Fibroblast of pulmonary artery (primary cell): Measurements from ENCODE around the gene MVB12B.

Experiments
- DNase-seq: peaks from one replicate; pipeline ENCODE4 v3.0.0-alpha.2; 2010; ENCODE audit warnings: low read depth
- H3K4me3 ChIP-seq: replicated peaks from 2 replicates; pipeline ENCODE4 v1.5.1; 2011; ENCODE audit warnings: low read depth, mild to moderate bottlenecking, control low read depth, low read length, moderate library complexity
- CTCF ChIP-seq: IDR thresholded peaks from 2 replicates; pipeline ENCODE4 v1.5.1; 2011; ENCODE audit warnings: mild to moderate bottlenecking, control low read depth, low read length, inconsistent platforms; ENCODE audit errors: missing control alignments

Gene MVB12B

DNA sequence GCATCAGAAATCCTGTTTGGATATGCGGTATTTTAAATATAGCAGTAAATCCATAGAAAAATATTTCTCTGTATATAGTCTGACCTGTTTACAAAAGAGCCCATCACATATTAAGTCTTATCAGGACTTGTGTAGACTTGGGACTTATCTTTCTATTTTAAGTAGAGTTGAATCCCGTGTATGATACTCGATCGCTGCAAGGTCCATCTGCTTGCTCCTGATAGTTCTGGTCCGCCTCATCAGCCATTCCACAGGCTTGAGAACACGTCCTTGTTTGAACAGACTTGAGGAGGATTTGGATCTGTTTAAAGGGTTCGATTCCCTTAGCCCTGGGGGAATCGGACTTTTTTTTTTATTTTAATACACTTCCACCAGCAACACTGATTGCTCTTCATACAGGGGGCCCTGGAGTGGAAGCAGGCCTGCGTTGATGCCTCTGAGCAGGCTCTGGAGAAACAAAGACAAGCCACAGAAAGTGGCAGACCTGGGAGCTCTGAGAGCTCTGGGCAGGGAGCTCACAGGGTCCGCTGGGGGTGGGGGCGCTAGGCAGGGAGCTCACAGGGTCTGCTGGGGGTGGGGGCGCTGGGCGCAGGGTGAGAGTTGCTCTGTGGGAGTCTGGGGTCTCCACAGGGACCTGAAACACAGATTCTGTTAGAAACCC, 112.2 kb downstream of the MVB12B start:
- no peak for TF ChIP-seq CTCF
- no peak for DNase-seq
- H3K4me3 ChIP-seq, result no peak overlapping the region

- TF ChIP-seq CTCF, result no peak
- peak; percentile 31 for DNase-seq
- H3K4me3 ChIP-seq, result no peak overlapping the region
Measured at GRCh38 chr9:126439402-126439765, 112.8 kb downstream of the MVB12B start.

- no peak overlapping the region for H3K4me3 ChIP-seq
- no peak for TF ChIP-seq CTCF
- DNase-seq, result no peak
Measured at GRCh38 chr9:126439883-126440653, 113.4 kb downstream of the MVB12B start.

DNA sequence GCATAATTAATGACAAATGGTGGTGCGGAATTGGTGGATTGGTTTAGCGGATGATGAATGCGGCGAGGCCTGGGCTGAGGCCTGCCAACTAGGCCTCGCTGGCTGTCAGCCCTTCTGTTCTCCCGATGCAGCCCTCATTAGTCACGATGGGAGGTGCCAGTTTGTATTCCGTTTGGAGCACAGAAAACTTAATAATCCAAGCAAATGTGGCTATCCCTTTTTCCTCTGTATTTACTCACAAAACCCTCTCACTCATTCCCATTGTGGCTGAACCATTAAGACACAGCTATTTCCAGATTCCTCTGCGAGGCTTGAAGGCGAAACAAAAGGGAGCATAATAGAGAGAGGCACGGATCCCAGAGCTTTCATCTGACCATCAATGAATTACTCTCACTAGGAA, 114.3 kb downstream of the MVB12B start:
- TF ChIP-seq CTCF, result no peak
- DNase-seq, result peak; percentile 4
- no peak overlapping the region for H3K4me3 ChIP-seq

- no peak for TF ChIP-seq CTCF
- no peak for DNase-seq
- H3K4me3 ChIP-seq, result no peak overlapping the region
Measured at GRCh38 chr9:126442636-126443035, 116.0 kb downstream of the MVB12B start.

DNA sequence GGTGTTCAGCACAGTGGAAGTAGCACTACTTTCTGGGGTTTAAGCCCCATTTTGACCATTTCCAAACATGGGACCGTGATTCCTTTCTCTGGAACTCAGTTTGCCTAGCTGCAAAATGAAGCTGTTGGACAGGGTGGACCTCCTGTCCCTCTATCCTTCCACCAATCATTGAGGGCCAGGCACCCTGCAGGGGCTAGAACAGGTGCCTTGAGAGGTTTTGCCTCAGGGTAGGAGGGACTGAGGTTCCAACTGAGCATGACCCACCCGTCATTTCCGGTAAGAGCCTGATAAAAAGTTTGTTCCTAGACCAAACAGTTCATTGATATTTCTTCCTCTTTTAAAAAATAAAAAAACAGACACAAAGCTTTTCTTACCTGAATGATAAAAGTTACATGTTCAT, 116.5 kb downstream of the MVB12B start:
- TF ChIP-seq CTCF, result no peak
- no peak overlapping the region for H3K4me3 ChIP-seq
- DNase-seq, result no peak

DNA sequence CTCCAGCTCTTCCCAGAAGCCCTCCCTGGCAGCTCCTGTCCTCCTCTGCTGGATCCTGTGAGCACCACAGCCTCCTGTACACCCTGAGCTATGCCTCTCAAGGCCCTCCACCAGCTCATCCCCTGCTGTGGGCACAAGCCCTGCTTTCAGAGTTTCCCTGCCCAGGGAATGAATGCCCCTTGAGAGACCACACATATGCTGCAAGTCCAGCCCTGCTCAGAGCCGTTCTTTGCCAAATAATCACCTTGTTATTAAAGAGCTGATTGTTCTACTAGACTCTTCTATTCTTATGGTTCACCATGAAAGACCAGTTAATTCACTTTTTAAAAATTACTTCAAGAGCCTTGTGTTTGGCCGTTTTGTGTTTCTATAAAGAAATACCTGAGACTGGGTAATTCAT, 121.5 kb downstream of the MVB12B start:
- no peak overlapping the region for H3K4me3 ChIP-seq
- DNase-seq, result no peak
- TF ChIP-seq CTCF, result no peak
